ENCODE results near the gene SPEF2.

Gene SPEF2

DNA sequence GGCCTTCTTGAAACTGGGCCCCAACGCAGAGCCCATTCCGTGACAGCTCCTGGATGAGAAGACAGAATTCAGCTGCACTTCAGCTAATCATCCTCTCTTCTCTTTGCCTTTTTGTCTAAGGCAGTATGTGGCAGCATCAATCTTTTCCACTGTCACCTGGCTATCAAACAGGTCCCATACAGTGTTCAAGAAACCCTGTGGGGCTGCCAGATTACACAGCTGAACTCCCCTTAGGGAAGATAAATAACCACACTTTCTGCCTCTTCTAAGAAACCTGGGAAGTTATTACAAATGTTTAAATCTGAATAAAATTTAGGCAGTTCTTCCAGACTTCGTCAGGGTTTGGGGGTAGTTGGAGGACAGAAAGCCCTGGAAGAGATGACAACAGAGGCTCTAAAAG lies 61.0 kb downstream of the SPEF2 start:
- TF ChIP-seq, protein P1, sequence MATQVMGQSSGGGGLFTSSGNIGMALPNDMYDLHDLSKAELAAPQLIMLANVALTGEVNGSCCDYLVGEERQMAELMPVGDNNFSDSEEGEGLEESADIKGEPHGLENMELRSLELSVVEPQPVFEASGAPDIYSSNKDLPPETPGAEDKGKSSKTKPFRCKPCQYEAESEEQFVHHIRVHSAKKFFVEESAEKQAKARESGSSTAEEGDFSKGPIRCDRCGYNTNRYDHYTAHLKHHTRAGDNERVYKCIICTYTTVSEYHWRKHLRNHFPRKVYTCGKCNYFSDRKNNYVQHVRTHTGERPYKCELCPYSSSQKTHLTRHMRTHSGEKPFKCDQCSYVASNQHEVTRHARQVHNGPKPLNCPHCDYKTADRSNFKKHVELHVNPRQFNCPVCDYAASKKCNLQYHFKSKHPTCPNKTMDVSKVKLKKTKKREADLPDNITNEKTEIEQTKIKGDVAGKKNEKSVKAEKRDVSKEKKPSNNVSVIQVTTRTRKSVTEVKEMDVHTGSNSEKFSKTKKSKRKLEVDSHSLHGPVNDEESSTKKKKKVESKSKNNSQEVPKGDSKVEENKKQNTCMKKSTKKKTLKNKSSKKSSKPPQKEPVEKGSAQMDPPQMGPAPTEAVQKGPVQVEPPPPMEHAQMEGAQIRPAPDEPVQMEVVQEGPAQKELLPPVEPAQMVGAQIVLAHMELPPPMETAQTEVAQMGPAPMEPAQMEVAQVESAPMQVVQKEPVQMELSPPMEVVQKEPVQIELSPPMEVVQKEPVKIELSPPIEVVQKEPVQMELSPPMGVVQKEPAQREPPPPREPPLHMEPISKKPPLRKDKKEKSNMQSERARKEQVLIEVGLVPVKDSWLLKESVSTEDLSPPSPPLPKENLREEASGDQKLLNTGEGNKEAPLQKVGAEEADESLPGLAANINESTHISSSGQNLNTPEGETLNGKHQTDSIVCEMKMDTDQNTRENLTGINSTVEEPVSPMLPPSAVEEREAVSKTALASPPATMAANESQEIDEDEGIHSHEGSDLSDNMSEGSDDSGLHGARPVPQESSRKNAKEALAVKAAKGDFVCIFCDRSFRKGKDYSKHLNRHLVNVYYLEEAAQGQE (IDR thresholded peaks at IDR 0.05; ENCODE audit: insufficient replicate concordance, low read depth), result no peak
- TF ChIP-seq GABPA (IDR thresholded peaks at IDR 0.05; ENCODE audit: low read depth), result no peak
- no peak for TF ChIP-seq SPI1 (IDR thresholded peaks at IDR 0.05; ENCODE audit: borderline replicate concordance, low read depth)
- TF ChIP-seq POLR2AphosphoS5 (IDR thresholded peaks at IDR 0.05; ENCODE audit: low read depth), result no peak
- TF ChIP-seq, protein P2, sequence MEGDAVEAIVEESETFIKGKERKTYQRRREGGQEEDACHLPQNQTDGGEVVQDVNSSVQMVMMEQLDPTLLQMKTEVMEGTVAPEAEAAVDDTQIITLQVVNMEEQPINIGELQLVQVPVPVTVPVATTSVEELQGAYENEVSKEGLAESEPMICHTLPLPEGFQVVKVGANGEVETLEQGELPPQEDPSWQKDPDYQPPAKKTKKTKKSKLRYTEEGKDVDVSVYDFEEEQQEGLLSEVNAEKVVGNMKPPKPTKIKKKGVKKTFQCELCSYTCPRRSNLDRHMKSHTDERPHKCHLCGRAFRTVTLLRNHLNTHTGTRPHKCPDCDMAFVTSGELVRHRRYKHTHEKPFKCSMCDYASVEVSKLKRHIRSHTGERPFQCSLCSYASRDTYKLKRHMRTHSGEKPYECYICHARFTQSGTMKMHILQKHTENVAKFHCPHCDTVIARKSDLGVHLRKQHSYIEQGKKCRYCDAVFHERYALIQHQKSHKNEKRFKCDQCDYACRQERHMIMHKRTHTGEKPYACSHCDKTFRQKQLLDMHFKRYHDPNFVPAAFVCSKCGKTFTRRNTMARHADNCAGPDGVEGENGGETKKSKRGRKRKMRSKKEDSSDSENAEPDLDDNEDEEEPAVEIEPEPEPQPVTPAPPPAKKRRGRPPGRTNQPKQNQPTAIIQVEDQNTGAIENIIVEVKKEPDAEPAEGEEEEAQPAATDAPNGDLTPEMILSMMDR (IDR thresholded peaks at IDR 0.05; ENCODE audit: insufficient read depth, low read length), result no peak
- Histone ChIP-seq H3K27ac (replicated peaks) (no peak overlapping the region), H3K27me3 (ENCODE audit: insufficient read depth, poor library complexity, severe bottlenecking) (no peaks in the 10 kb centered on the region), H3K4me3 (replicated peaks; ENCODE audit: insufficient read depth, low read length) (no peak overlapping the region)
- DNase-seq (ENCODE audit: low read depth in 1 of 2, low spot score in 1 of 2), result no peak

DNA sequence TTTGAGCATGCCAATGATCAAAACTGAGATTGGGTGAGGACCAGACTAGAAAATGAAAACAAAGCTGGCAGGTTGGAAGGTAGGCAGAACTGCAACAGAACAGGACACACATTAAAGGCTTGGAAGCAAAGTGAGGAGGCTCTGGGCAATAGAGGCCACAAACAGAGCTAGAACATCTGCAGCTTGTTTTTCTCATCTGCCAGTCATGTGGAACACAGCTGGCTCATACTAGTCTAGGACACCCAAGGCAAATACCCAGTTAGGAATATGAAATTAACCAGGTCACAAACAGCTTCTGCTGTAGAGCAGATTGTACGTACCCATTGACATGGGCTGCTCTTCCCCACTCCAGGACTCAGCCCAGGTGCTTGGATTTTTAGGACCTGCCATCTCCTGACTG lies 61.7 kb downstream of the SPEF2 start:
- TF ChIP-seq SPI1 (IDR thresholded peaks at IDR 0.05; ENCODE audit: borderline replicate concordance, low read depth) (no peak), POLR2AphosphoS5 (IDR thresholded peaks at IDR 0.05; ENCODE audit: low read depth) (no peak), GABPA (IDR thresholded peaks at IDR 0.05; ENCODE audit: low read depth) (no peak)
- TF ChIP-seq, protein P1 (IDR thresholded peaks at IDR 0.05; ENCODE audit: insufficient replicate concordance, low read depth), result no peak
- TF ChIP-seq, protein P2 (IDR thresholded peaks at IDR 0.05; ENCODE audit: insufficient read depth, low read length), result no peak
- DNase-seq (ENCODE audit: low read depth in 1 of 2, low spot score in 1 of 2), result no peak
- no peaks in the 10 kb centered on the region for H3K27me3 ChIP-seq (ENCODE audit: insufficient read depth, poor library complexity, severe bottlenecking)
- H3K4me3 ChIP-seq (replicated peaks; ENCODE audit: insufficient read depth, low read length), result no peak overlapping the region
- no peak overlapping the region for H3K27ac ChIP-seq (replicated peaks)

DNA sequence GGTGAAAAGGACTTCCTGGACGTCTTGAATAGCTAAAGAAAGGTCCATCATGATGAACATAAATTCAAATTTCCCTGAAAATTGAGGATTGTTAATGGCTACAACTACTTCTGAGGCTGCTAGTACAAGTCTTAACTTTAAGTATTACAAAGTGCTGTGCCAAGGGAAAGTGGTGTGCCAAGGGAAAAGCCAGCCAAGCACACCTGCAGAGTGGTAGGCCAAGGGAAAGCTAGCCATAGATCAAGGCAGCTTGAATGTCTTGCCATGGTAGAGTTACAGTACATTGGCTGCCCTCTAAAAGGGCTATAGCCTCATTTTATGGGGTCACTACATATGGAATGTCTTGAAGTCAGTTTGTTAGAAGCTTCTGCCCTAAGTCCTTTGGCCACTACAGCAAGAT lies 64.2 kb downstream of the SPEF2 start:
- Histone ChIP-seq H3K27me3 (ENCODE audit: insufficient read depth, poor library complexity, severe bottlenecking) (no peaks in the 10 kb centered on the region), H3K4me3 (replicated peaks; ENCODE audit: insufficient read depth, low read length) (no peak overlapping the region), H3K27ac (replicated peaks) (no peak overlapping the region)
- no peak for TF ChIP-seq SPI1 (IDR thresholded peaks at IDR 0.05; ENCODE audit: borderline replicate concordance, low read depth)
- TF ChIP-seq, protein P1 (IDR thresholded peaks at IDR 0.05; ENCODE audit: insufficient replicate concordance, low read depth), result no peak
- TF ChIP-seq, protein P2 (IDR thresholded peaks at IDR 0.05; ENCODE audit: insufficient read depth, low read length), result no peak
- TF ChIP-seq GABPA (IDR thresholded peaks at IDR 0.05; ENCODE audit: low read depth), result no peak
- TF ChIP-seq POLR2AphosphoS5 (IDR thresholded peaks at IDR 0.05; ENCODE audit: low read depth), result no peak
- DNase-seq (ENCODE audit: low read depth in 1 of 2, low spot score in 1 of 2), result no peak

Data from HL-60 (cell line).